ENCODE results near the gene COL18A1. TPM values are rescaled to one million over a fixed set of nuclear protein-coding genes. Genes with fewer than 3 reads are reported as not detected.

COL18A1 gene
- polyA plus RNA-seq, 1 donor (not counting 4 experiments of a cell fraction or from before 2014, with no cell fraction given), result 13.0 TPM

DNA sequence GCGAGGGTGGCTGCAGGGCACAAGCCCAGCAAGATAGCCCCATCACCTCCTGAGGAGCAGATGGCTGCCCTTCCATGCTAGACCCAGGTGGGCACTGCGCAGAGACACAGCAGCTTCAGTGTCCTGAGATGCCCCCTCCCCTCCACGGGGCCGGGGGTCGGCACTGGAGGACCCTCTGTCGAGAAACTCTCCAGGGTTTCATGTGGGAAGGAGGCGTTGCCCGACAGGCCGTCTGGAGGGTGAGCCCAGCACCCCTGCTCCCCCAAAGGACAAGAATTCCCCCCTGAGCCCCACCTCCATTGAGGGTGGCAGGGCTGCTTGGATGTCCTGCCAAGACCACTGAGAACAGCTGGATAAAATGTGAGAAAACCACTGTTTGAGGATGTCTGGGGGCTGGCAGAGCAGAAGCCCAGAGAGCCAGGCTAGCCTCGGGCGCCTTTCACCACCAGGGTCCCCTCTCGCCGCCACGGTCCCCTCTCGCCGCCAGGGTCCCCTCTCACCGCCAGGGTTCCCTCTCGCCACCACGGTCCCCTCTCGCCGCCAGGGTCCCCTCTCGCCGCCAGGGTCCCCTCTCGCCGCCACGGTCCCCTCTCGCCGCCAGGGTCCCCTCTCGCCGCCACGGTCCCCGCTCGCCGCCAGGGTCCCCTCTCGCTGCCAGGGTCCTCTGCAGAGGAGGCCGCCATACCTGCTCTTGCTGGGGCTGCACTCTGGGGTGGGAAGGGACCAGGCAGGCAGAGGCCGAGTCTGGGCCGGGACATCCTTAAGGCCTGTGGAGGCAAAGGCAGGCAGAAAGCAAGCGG is 93.1 kb downstream of the COL18A1 start:
- Histone ChIP-seq H3K9ac (ENCODE audit: control insufficient read depth, extremely low read depth, insufficient read depth, low read length) (no peak overlapping the region), H3K79me2 (ENCODE audit: control insufficient read depth, insufficient read depth, low read length) (no peaks in the 10 kb centered on the region), H4K20me1 (ENCODE audit: control insufficient read depth, extremely low read depth, insufficient read depth, low read length) (no peaks in the 10 kb centered on the region), H3K36me3 (ENCODE audit: control insufficient read depth in 2 of 2, extremely low read depth in 1 of 2, insufficient read depth in 2 of 2, low read length in 2 of 2) (peaks cover 13 to 19% of the 10 kb centered on the region in 2 experiments), H2AFZ (ENCODE audit: control insufficient read depth, low read length) (no peak overlapping the region), H3K9me1 (ENCODE audit: control insufficient read depth, extremely low read depth, insufficient read depth, low read length) (no peaks in the 10 kb centered on the region), H3K27ac (ENCODE audit: control insufficient read depth, insufficient read depth, low read length) (no peak overlapping the region), H3K4me2 (ENCODE audit: control insufficient read depth, extremely low read depth, insufficient read depth, low read depth, low read length) (no peak overlapping the region), H3K27me3 (ENCODE audit: control insufficient read depth, extremely low read depth, insufficient read depth, low read length) (no peaks in the 10 kb centered on the region), H3K9me3 (ENCODE audit: control insufficient read depth, low read depth, low read length) (no peaks in the 10 kb centered on the region), H3K4me3 (ENCODE audit: control insufficient read depth in 2 of 3, extremely low read depth in 1 of 3, insufficient read depth in 2 of 3, low read depth in 1 of 3, low read length in 3 of 3) (no peak overlapping the region), H3K4me1 (ENCODE audit: control insufficient read depth, extremely low read depth, insufficient read depth, low read length) (no peaks in the 10 kb centered on the region)
- dilution Hi-C loops (cut with MboI; ENCODE audit: extremely low pct_ligation_motif_present, low sequenced_read_pairs), result no loop called here
- no peak for DNase-seq (ENCODE audit: low read depth, low spot score)
- no peak for FAIRE-seq
- no peak for TF ChIP-seq EZH2 (IDR thresholded peaks at IDR 0.05; ENCODE audit: low read length)
- TF ChIP-seq, protein P1, sequence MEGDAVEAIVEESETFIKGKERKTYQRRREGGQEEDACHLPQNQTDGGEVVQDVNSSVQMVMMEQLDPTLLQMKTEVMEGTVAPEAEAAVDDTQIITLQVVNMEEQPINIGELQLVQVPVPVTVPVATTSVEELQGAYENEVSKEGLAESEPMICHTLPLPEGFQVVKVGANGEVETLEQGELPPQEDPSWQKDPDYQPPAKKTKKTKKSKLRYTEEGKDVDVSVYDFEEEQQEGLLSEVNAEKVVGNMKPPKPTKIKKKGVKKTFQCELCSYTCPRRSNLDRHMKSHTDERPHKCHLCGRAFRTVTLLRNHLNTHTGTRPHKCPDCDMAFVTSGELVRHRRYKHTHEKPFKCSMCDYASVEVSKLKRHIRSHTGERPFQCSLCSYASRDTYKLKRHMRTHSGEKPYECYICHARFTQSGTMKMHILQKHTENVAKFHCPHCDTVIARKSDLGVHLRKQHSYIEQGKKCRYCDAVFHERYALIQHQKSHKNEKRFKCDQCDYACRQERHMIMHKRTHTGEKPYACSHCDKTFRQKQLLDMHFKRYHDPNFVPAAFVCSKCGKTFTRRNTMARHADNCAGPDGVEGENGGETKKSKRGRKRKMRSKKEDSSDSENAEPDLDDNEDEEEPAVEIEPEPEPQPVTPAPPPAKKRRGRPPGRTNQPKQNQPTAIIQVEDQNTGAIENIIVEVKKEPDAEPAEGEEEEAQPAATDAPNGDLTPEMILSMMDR (optimal IDR thresholded peaks at IDR 0.05 in 1 of 3, IDR thresholded peaks at IDR 0.05 in 1 of 3, conservative IDR thresholded peaks at IDR 0.05 in 1 of 3; ENCODE audit: extremely low read depth in 1 of 3, insufficient read depth in 2 of 3, low read length in 3 of 3), result no peak

DNA sequence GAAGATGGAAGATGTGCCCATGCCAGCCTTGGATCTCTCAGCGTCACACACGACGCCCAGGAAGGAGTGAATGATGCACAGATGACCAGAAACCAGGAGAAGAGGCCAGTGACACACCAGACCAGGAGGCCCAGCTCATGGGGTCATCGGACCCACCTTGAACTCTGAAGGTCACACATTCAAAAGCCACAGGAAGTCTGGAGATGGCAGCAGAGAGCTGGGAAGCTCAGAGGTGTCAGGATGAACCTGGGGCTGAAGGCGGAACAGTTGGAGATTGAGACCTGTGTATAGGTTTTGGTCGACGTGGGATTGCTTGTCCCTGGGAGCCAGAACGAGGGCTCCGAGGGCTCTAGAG is 93.7 kb downstream of the COL18A1 start:
- no peak for FAIRE-seq
- H3K9me1 ChIP-seq (ENCODE audit: control insufficient read depth, extremely low read depth, insufficient read depth, low read length), result no peaks in the 10 kb centered on the region
- dilution Hi-C loops (cut with MboI; ENCODE audit: extremely low pct_ligation_motif_present, low sequenced_read_pairs), result no loop called here

More for the DNA sequence above, 93.7 kb downstream of the COL18A1 start:
- Histone ChIP-seq H3K27me3 (ENCODE audit: control insufficient read depth, extremely low read depth, insufficient read depth, low read length) (no peaks in the 10 kb centered on the region), H3K36me3 (ENCODE audit: control insufficient read depth in 2 of 2, extremely low read depth in 1 of 2, insufficient read depth in 2 of 2, low read length in 2 of 2) (peaks cover 13 to 19% of the 10 kb centered on the region in 2 experiments), H2AFZ (ENCODE audit: control insufficient read depth, low read length) (no peak overlapping the region), H3K27ac (ENCODE audit: control insufficient read depth, insufficient read depth, low read length) (no peak overlapping the region), H4K20me1 (ENCODE audit: control insufficient read depth, extremely low read depth, insufficient read depth, low read length) (no peaks in the 10 kb centered on the region), H3K4me1 (ENCODE audit: control insufficient read depth, extremely low read depth, insufficient read depth, low read length) (no peaks in the 10 kb centered on the region), H3K4me3 (ENCODE audit: control insufficient read depth in 2 of 3, extremely low read depth in 1 of 3, insufficient read depth in 2 of 3, low read depth in 1 of 3, low read length in 3 of 3) (no peak overlapping the region), H3K4me2 (ENCODE audit: control insufficient read depth, extremely low read depth, insufficient read depth, low read depth, low read length) (no peak overlapping the region), H3K9ac (ENCODE audit: control insufficient read depth, extremely low read depth, insufficient read depth, low read length) (no peak overlapping the region), H3K79me2 (ENCODE audit: control insufficient read depth, insufficient read depth, low read length) (no peaks in the 10 kb centered on the region), H3K9me3 (ENCODE audit: control insufficient read depth, low read depth, low read length) (no peaks in the 10 kb centered on the region)
- no peak for TF ChIP-seq EZH2 (IDR thresholded peaks at IDR 0.05; ENCODE audit: low read length)
- TF ChIP-seq, protein P1 (optimal IDR thresholded peaks at IDR 0.05 in 1 of 3, IDR thresholded peaks at IDR 0.05 in 1 of 3, conservative IDR thresholded peaks at IDR 0.05 in 1 of 3; ENCODE audit: extremely low read depth in 1 of 3, insufficient read depth in 2 of 3, low read length in 3 of 3), result no peak
- DNase-seq (ENCODE audit: low read depth, low spot score), result no peak

All from keratinocyte (primary cell).